Right lobe of liver (tissue), 6 donors: Measurements from ENCODE around the gene CALML3. TPM values are rescaled to one million over a fixed set of nuclear protein-coding genes. Genes with fewer than 3 reads are reported as not detected.

ENCODE experiments used
- ATAC-seq, 4 donors: fragments of 200-7000 bp; cut with Tn5 transposase; one replicate each; pipeline ENCODE4 v1.9.1; 2020; ENCODE audit warnings: mild to moderate bottlenecking in 4 of 4, moderate library complexity in 4 of 4
- DNase-seq, 3 donors: peaks; one replicate each; pipeline ENCODE4 v3.0.0-alpha.2; 2020
- H3K27ac ChIP-seq, 3 donors: fragments of 200-600 bp; one replicate each; pipeline ENCODE4 v1.8.0; 2022
- H3K27me3 ChIP-seq, 2 donors: fragments of 200-600 bp; one replicate each; pipeline ENCODE4 v1.8.0; 2022
- H3K36me3 ChIP-seq, 4 donors: fragments of 200-600 bp; sonication (generic) in 1 of 4; one replicate each; pipeline versions ENCODE4 v1.5.1 to v1.8.0; 2017 to 2022; ENCODE audit warnings: control low read depth in 1 of 4
- H3K4me1 ChIP-seq, 4 donors: fragments of 200-600 bp; sonication (generic) in 1 of 4; one replicate each; pipeline versions ENCODE4 v1.5.1 to v1.8.0; 2017 to 2022; ENCODE audit warnings: control low read depth in 1 of 4
- H3K4me3 ChIP-seq, 3 donors: fragments of 200-600 bp; one replicate each; pipeline ENCODE4 v1.8.0; 2022
- H3K9me3 ChIP-seq, 4 donors: fragments of 200-600 bp; sonication (generic) in 1 of 4; one replicate each; pipeline versions ENCODE4 v1.5.1 to v1.8.0; 2017 to 2022; ENCODE audit warnings: control low read depth in 1 of 4
- POLR2A ChIP-seq: fragments of 450-650 bp; IDR thresholded peaks from one replicate; pipeline ENCODE4 v1.6.1; 2017; ENCODE audit warnings: antibody characterized with exemption, mild to moderate bottlenecking
- WGBS: methylation state at CpG from one replicate; pipeline ENCODE4 v1.1.6; 2018; ENCODE audit warnings: low coverage, low lambda C conversion rate; ENCODE audit not compliant: insufficient coverage; ENCODE audit errors: missing lambda C conversion rate; 5-methylcytosine and 5-hydroxymethylcytosine counted together
- intact Hi-C, 2 donors: fragments of 100-400 bp; cut with DNase I; formaldehyde crosslinking; loops; one replicate each; pipeline versions ENCODE4 v1.11.2 to v1.14.1; 2022
- total RNA-seq, 6 experiments: library from RNA; depleted of rRNA in 2 of 6; stranded (reverse); fragments of >200 nt in 2 of 6; fragmentation: NEBNext Ultra II Directional in 3 of 6; extraction: Animal tissue kit (Norgen Biotek cat#: 25700) in 3 of 6; gene quantifications; one replicate each; pipeline versions ENCODE4 v1.1.0 to v1.2.4, GENCODE V29; 2016 to 2023
- TF ChIP-seq, protein P1 (sequence below), 4 donors: fragments of 200-600 bp in 3 of 4; fragments of 450-650 bp in 1 of 4; IDR thresholded peaks; one replicate each; pipeline versions ENCODE4 v1.5.1 to v1.8.0; 2016 to 2022; ENCODE audit warnings: antibody characterized with exemption in 4 of 4, mild to moderate bottlenecking in 2 of 4
- donor health status: DM: no; HTN: yes; CAD: no.
- donor health status: DM: no; HTN: no; CAD: no.
- donor health status: DM: no; HTN: no; CAD: no.
- donor health status: DM: no; HTN: yes; CAD: no.
- donor health status: DM: no; HTN: yes; CAD: no.

Gene CALML3
- total RNA-seq, 6 experiments from 2014 or later, result 0.22 TPM; not detected in 5

DNA sequence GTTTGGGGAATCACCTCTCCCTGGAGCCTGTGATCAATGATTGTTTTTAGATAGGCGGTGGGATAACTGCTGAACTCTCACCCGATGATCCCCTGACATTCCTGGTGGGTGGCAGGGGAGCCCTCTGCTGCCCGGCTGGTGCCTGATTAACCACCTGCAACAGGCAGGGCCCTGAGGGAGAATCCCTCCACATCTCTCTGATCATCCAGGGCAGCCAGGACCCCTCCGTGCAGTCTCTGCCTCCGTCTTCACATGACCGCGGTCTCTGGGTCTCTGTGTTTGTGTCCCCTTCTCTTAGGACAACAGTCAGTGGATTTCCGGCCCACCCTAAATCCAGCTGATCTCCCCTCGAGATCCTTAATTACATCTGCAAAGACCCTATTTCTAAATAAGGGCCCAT is 42.7 kb upstream of the CALML3 start:
- Histone ChIP-seq H3K27ac (no peak overlapping the region), H3K36me3 (no peaks in the 10 kb centered on the region), H3K27me3 (no peaks in the 10 kb centered on the region), H3K9me3 (no peaks in the 10 kb centered on the region), H3K4me1 (no peaks in the 10 kb centered on the region), H3K4me3 (no peak overlapping the region)
- TF ChIP-seq, protein P1, sequence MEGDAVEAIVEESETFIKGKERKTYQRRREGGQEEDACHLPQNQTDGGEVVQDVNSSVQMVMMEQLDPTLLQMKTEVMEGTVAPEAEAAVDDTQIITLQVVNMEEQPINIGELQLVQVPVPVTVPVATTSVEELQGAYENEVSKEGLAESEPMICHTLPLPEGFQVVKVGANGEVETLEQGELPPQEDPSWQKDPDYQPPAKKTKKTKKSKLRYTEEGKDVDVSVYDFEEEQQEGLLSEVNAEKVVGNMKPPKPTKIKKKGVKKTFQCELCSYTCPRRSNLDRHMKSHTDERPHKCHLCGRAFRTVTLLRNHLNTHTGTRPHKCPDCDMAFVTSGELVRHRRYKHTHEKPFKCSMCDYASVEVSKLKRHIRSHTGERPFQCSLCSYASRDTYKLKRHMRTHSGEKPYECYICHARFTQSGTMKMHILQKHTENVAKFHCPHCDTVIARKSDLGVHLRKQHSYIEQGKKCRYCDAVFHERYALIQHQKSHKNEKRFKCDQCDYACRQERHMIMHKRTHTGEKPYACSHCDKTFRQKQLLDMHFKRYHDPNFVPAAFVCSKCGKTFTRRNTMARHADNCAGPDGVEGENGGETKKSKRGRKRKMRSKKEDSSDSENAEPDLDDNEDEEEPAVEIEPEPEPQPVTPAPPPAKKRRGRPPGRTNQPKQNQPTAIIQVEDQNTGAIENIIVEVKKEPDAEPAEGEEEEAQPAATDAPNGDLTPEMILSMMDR (IDR thresholded peaks at IDR 0.05), result no peak
- no peak for TF ChIP-seq POLR2A
- ATAC-seq (no peak), DNase-seq (no peak)
- intact Hi-C loops, result no loop called here
- WGBS, result 82% methylated on average over 5 of the region's 9 CpGs

DNA sequence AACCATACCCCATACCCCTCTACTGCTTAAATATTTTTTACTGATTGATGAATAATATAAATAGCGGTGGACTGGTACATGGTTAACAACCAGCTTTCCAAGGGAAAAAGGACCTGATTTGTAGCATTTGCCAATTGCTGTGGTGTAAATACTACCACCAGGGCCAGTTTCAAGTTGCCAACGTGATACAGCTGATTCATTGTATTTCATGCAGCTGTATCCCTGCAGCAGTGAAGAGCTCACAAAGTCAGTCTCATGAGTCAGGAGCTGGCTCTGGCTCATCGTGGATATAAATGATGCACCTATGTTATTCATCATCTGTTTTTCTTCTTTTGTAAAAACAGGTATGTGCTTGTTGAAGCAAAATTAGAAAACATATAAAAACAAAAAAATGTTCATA is 40.6 kb upstream of the CALML3 start:
- H3K27me3 ChIP-seq, result no peaks in the 10 kb centered on the region
- 92% methylated on average over 2 of the region's 3 CpGs for WGBS
- ATAC-seq, result no peak
- no peak overlapping the region for H3K4me3 ChIP-seq
- intact Hi-C loops, result no loop called here
- TF ChIP-seq, protein P1 (IDR thresholded peaks at IDR 0.05), result no peak
- no peak for TF ChIP-seq POLR2A
- DNase-seq, result no peak
- no peaks in the 10 kb centered on the region for H3K36me3 ChIP-seq
- H3K27ac ChIP-seq, result no peak overlapping the region
- H3K4me1 ChIP-seq, result no peaks in the 10 kb centered on the region
- no peaks in the 10 kb centered on the region for H3K9me3 ChIP-seq

DNA sequence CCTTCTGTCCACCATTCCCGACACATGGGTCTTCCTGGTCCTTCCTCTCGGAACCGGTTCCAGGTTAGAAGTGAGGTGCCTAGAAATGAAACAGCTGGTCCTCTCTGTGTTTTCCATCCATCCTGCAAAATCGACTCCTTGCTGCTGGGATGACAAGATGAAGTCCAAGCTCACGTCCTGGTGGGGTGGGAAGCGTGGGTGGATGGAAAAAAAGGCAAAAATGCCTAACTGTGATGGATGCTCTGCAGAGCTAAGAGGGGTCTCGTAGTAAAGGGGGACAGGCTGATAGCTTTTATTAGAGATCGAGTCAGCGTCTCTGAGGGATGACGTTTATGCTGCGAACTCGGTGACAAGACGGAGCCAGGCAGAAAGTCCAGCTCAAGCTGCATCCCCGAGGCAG is 39.5 kb upstream of the CALML3 start:
- intact Hi-C loops, result no loop called here
- WGBS, result 63% methylated on average over 6 of the region's 14 CpGs
- ATAC-seq (no peak), DNase-seq (peak in 1 of 3 donors; percentile 24)
- Histone ChIP-seq H3K27ac (no peak overlapping the region), H3K27me3 (no peaks in the 10 kb centered on the region), H3K4me1 (no peaks in the 10 kb centered on the region), H3K36me3 (no peaks in the 10 kb centered on the region), H3K4me3 (no peak overlapping the region), H3K9me3 (no peaks in the 10 kb centered on the region)
- TF ChIP-seq, protein P1 (IDR thresholded peaks at IDR 0.05), result no peak
- no peak for TF ChIP-seq POLR2A

DNA sequence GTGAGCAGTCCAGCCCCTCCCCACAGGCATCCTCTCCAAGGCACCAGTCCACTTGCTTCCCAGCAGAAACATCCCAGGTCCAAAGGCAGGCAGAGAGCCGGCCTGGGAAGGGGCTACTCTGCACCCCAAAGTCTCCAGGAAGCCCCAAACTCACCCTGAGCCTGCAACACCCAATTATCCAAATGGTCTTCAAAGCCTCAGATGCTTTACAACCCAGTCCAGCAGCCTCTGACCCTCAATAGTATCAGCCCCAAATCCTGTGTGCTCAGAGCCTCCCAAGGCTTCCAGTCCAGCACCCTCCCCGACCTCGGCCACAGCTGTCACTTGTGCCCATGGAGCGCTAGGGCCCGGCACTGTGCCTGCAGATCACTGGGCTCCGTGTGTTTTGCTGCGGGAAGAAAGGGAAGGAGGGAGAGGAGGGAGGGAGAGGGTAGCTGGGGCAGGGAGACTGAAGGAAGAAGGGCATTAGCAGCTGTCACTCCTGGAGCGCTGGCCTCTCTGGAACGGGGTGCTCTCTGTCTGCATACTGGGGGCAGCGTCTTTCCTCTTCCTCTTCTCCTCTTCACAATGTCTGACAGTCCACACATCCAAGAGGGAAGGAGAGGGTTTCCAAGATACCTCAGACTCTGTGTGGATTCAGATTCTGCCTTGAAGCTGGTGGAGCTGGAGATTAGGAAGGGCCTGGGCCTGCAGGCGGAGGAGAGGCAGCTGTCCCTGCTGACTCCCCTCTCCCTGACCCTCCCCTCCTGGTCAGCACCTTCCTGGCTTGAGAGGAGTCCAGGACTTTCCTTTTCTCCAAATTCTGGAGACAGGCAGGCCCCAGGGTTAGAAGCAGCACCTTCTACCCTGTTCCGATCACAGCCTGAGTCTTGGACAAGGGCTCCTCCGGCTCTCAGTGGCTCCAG is 38.6 kb upstream of the CALML3 start:
- 81% methylated on average over 7 of the region's 13 CpGs for WGBS
- Histone ChIP-seq H3K27me3 (no peaks in the 10 kb centered on the region), H3K27ac (no peak overlapping the region), H3K4me3 (no peak overlapping the region), H3K9me3 (no peaks in the 10 kb centered on the region), H3K4me1 (no peaks in the 10 kb centered on the region), H3K36me3 (no peaks in the 10 kb centered on the region)
- ATAC-seq (no peak), DNase-seq (peak in 1 of 3 donors; percentile 14)
- intact Hi-C loops, result no loop called here
- TF ChIP-seq, protein P1 (IDR thresholded peaks at IDR 0.05), result no peak
- no peak for TF ChIP-seq POLR2A
